Measurements from ENCODE around the gene EMP3.
"Not testable (repeated sequence)": the region's sequence is repeated elsewhere in the genome, so short reads cannot be mapped to it uniquely, and the experiment has no call there.

EMP3 gene

GRCh38 chr19:48359123-48359522 is 33.8 kb downstream of the EMP3 start:
- Histone ChIP-seq H3K9ac (ENCODE audit: low read length) (no peak overlapping the region), H3K4me3 (ENCODE audit: low read length) (no peak overlapping the region), H3K36me3 (ENCODE audit: control insufficient read depth, insufficient read depth, low read length) (no peaks in the 10 kb centered on the region), H3K4me1 (ENCODE audit: control insufficient read depth, insufficient read depth, low read length) (no peaks in the 10 kb centered on the region), H3K27me3 (ENCODE audit: control insufficient read depth, insufficient read depth, low read length) (no peaks in the 10 kb centered on the region), H3K27ac (ENCODE audit: low read depth, low read length) (no peak overlapping the region)

- Histone ChIP-seq H3K27me3 (ENCODE audit: control insufficient read depth, insufficient read depth, low read length) (no peaks in the 10 kb centered on the region), H3K36me3 (ENCODE audit: control insufficient read depth, insufficient read depth, low read length) (no peaks in the 10 kb centered on the region), H3K9ac (ENCODE audit: low read length) (no peak overlapping the region), H3K27ac (ENCODE audit: low read depth, low read length) (no peak overlapping the region), H3K4me3 (ENCODE audit: low read length) (no peak overlapping the region), H3K4me1 (ENCODE audit: control insufficient read depth, insufficient read depth, low read length) (no peaks in the 10 kb centered on the region)
Observed at GRCh38 chr19:48361912-48362311, 36.6 kb downstream of the EMP3 start.

GRCh38 chr19:48362716-48363499 is 37.6 kb downstream of the EMP3 start:
- Histone ChIP-seq H3K36me3 (ENCODE audit: control insufficient read depth, insufficient read depth, low read length) (no peaks in the 10 kb centered on the region), H3K9ac (ENCODE audit: low read length) (peak overlapping the region; percentile 98), H3K4me3 (ENCODE audit: low read length) (peak overlapping the region; percentile 88), H3K4me1 (ENCODE audit: control insufficient read depth, insufficient read depth, low read length) (no peaks in the 10 kb centered on the region), H3K27me3 (ENCODE audit: control insufficient read depth, insufficient read depth, low read length) (no peaks in the 10 kb centered on the region), H3K27ac (ENCODE audit: low read depth, low read length) (peak overlapping the region; percentile 97)

GRCh38 chr19:48363500-48363809 is 38.1 kb downstream of the EMP3 start:
- Histone ChIP-seq H3K4me1 (ENCODE audit: control insufficient read depth, insufficient read depth, low read length) (no peaks in the 10 kb centered on the region), H3K4me3 (ENCODE audit: low read length) (peak overlapping the region; percentile 88), H3K9ac (ENCODE audit: low read length) (peak overlapping the region; percentile 98), H3K36me3 (ENCODE audit: control insufficient read depth, insufficient read depth, low read length) (no peaks in the 10 kb centered on the region), H3K27ac (ENCODE audit: low read depth, low read length) (peak overlapping the region; percentile 97), H3K27me3 (ENCODE audit: control insufficient read depth, insufficient read depth, low read length) (no peaks in the 10 kb centered on the region)

- Histone ChIP-seq H3K36me3 (ENCODE audit: control insufficient read depth, insufficient read depth, low read length) (no peaks in the 10 kb centered on the region), H3K4me3 (ENCODE audit: low read length) (peak within 1 kb of the TSS; percentile 88), H3K4me1 (ENCODE audit: control insufficient read depth, insufficient read depth, low read length) (no peaks in the 10 kb centered on the region), H3K27me3 (ENCODE audit: control insufficient read depth, insufficient read depth, low read length) (no peaks in the 10 kb centered on the region), H3K27ac (ENCODE audit: low read depth, low read length) (peak within 1 kb of the TSS; percentile 97), H3K9ac (ENCODE audit: low read length) (peak within 1 kb of the TSS; percentile 98)
Observed at GRCh38 chr19:48363810-48364597, 38.7 kb downstream of the EMP3 start, which contains the start of the genes SYNGR4 and TMEM143. SYNGR4 (plus strand) TSS chr19:48364367; CDS start chr19:48365843, 1,476 bp downstream. TMEM143 (minus strand) TSS chr19:48363940; CDS start chr19:48363920, 20 bp downstream.

GRCh38 chr19:48364598-48365348 is 39.4 kb downstream of the EMP3 start:
- Histone ChIP-seq H3K27me3 (ENCODE audit: control insufficient read depth, insufficient read depth, low read length) (no peaks in the 10 kb centered on the region), H3K4me1 (ENCODE audit: control insufficient read depth, insufficient read depth, low read length) (no peaks in the 10 kb centered on the region), H3K4me3 (ENCODE audit: low read length) (peak overlapping the region; percentile 50), H3K27ac (ENCODE audit: low read depth, low read length) (peak overlapping the region; percentile 97), H3K9ac (ENCODE audit: low read length) (peak overlapping the region; percentile 45), H3K36me3 (ENCODE audit: control insufficient read depth, insufficient read depth, low read length) (no peaks in the 10 kb centered on the region)

GRCh38 chr19:48365602-48366001 is 40.2 kb downstream of the EMP3 start:
- no peaks in the 10 kb centered on the region for H3K36me3 ChIP-seq (ENCODE audit: control insufficient read depth, insufficient read depth, low read length)
- no peak overlapping the region for H3K27ac ChIP-seq (ENCODE audit: low read depth, low read length)
- H3K4me1 ChIP-seq (ENCODE audit: control insufficient read depth, insufficient read depth, low read length) = no peaks in the 10 kb centered on the region
- H3K9ac ChIP-seq (ENCODE audit: low read length) = no peak overlapping the region
- no peaks in the 10 kb centered on the region for H3K27me3 ChIP-seq (ENCODE audit: control insufficient read depth, insufficient read depth, low read length)
- H3K4me3 ChIP-seq (ENCODE audit: low read length) = no peak overlapping the region

GRCh38 chr19:48367855-48368254 is 42.5 kb downstream of the EMP3 start:
- no peak overlapping the region for H3K27ac ChIP-seq (ENCODE audit: low read depth, low read length)

GRCh38 chr19:48368936-48369335 is 43.6 kb downstream of the EMP3 start:
- H3K27me3 ChIP-seq (ENCODE audit: control insufficient read depth, insufficient read depth, low read length) = no peaks in the 10 kb centered on the region
- no peak overlapping the region for H3K4me3 ChIP-seq (ENCODE audit: low read length)
- H3K9ac ChIP-seq (ENCODE audit: low read length) = no peak overlapping the region
- H3K36me3 ChIP-seq (ENCODE audit: control insufficient read depth, insufficient read depth, low read length) = no peaks in the 10 kb centered on the region
- no peak overlapping the region for H3K27ac ChIP-seq (ENCODE audit: low read depth, low read length)
- no peaks in the 10 kb centered on the region for H3K4me1 ChIP-seq (ENCODE audit: control insufficient read depth, insufficient read depth, low read length)

More at GRCh38 chr19:48367855-48368254, 42.5 kb downstream of the EMP3 start:
- Histone ChIP-seq H3K4me3 (ENCODE audit: low read length) (no peak overlapping the region), H3K9ac (ENCODE audit: low read length) (no peak overlapping the region), H3K36me3 (ENCODE audit: control insufficient read depth, insufficient read depth, low read length) (no peaks in the 10 kb centered on the region), H3K27me3 (ENCODE audit: control insufficient read depth, insufficient read depth, low read length) (no peaks in the 10 kb centered on the region), H3K4me1 (ENCODE audit: control insufficient read depth, insufficient read depth, low read length) (no peaks in the 10 kb centered on the region)

GRCh38 chr19:48370955-48371354 is 45.6 kb downstream of the EMP3 start:
- no peak overlapping the region for H3K9ac ChIP-seq (ENCODE audit: low read length)
- H3K36me3 ChIP-seq (ENCODE audit: control insufficient read depth, insufficient read depth, low read length) = no peaks in the 10 kb centered on the region
- H3K27me3 ChIP-seq (ENCODE audit: control insufficient read depth, insufficient read depth, low read length) = no peaks in the 10 kb centered on the region
- no peaks in the 10 kb centered on the region for H3K4me1 ChIP-seq (ENCODE audit: control insufficient read depth, insufficient read depth, low read length)
- H3K27ac ChIP-seq (ENCODE audit: low read depth, low read length) = no peak overlapping the region
- no peak overlapping the region for H3K4me3 ChIP-seq (ENCODE audit: low read length)

GRCh38 chr19:48371367-48371766 is 46.0 kb downstream of the EMP3 start:
- no peak overlapping the region for H3K4me3 ChIP-seq (ENCODE audit: low read length)
- no peaks in the 10 kb centered on the region for H3K4me1 ChIP-seq (ENCODE audit: control insufficient read depth, insufficient read depth, low read length)
- no peak overlapping the region for H3K27ac ChIP-seq (ENCODE audit: low read depth, low read length)
- H3K36me3 ChIP-seq (ENCODE audit: control insufficient read depth, insufficient read depth, low read length) = no peaks in the 10 kb centered on the region
- H3K9ac ChIP-seq (ENCODE audit: low read length) = no peak overlapping the region
- no peaks in the 10 kb centered on the region for H3K27me3 ChIP-seq (ENCODE audit: control insufficient read depth, insufficient read depth, low read length)

- H3K36me3 ChIP-seq (ENCODE audit: control insufficient read depth, insufficient read depth, low read length); H3K27ac ChIP-seq (ENCODE audit: low read depth, low read length); H3K9ac ChIP-seq (ENCODE audit: low read length); H3K27me3 ChIP-seq (ENCODE audit: control insufficient read depth, insufficient read depth, low read length); H3K4me1 ChIP-seq (ENCODE audit: control insufficient read depth, insufficient read depth, low read length); H3K4me3 ChIP-seq (ENCODE audit: low read length): not testable (repeated sequence)
Observed at GRCh38 chr19:48371771-48372170, 46.4 kb downstream of the EMP3 start.
